CD1c-positive myeloid dendritic cell (primary cell): ENCODE results near the gene CD300E.

ENCODE experiments used
- DNase-seq: peaks from one replicate; pipeline ENCODE4 v3.0.0-alpha.2; 2016; ENCODE audit errors: extremely low spot score

The CD300E gene

DNA sequence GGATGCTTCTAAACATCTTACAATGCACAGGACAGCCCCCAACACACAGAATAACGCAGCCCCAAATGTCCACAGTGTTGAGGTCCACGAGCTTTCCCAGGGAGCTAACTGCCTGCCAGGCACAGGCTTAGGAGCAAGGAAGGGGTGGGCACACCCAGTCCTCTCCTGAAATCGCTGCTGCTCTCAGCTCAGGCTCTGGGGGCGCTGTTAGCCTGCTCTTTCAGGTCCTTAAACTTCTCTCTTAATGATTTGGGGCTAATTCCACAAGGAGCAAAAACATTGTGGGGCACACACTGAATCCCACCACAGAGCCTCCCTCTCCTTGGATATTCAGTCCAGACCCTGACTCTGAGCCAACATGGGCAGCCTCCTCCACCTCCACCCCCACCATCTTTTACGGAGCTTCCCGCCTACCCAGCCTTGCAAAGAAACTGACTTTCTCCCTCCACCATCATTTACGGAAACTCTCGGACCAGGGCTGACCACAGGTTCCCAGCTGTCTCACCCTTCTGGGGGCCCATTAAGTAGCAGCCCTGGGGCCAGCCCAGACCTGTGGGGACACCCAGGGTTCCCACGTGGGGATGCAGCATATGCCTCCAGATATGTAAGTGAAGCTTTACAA lies 57.3 kb downstream of the CD300E start:
- DNase-seq = peak; percentile 59

DNA sequence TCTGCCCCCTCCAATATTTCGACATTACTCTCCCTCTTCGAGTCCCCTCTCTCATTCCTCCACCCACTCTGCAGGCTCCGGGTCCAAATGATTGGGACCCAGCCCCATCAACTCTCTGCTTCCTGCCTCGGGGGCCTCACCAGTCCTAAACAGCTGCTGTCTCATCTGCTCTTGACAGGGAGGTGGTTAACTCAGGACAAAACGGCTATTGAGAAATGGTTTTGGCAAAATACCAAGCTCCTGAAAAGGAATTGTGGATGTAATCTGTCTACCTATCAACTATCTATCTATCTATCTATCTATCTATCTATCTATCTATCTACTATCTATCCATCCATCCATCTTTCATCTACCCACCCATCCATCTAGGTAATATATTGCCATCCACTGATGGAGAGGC lies 58.4 kb downstream of the CD300E start:
- no peak for DNase-seq

DNA sequence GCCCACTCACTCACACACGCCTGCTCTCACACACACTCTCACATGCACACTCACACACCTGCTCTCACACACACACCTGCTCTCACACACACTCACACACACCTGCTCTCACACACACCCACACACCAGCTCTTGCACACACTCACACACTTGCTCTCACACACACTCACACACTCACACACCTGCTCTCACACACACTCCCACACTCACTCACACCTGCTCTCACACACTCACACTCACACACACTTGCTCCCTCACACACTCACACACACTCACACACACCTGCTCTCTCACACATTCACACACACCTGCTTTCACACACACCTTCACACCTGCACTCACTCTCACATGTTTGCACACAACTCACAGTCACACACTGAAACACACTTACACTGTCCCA lies 60.2 kb downstream of the CD300E start:
- no peak for DNase-seq

DNA sequence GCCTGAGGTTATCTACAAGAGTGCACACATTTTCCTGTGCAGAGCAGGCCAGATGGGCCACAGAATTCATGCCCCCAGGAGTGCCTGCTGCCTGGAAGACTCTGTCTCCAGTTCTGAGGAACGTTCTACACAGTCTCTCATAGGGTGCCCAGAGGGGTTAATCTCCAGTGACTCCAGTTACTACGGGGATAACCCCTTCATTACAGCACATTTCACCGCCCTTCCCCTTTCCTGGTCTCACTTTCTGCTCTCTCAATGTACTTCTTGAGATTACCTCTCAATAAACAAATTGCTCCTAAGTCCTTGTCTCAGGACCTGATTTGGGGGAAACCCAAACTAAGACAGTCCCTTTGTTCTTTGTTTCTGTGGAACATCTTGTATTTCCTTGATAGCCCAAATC lies 62.0 kb downstream of the CD300E start:
- no peak for DNase-seq
